ENCODE data around the gene SLC19A1. TPM values are rescaled to one million over a fixed set of nuclear protein-coding genes. Genes with fewer than 3 reads are reported as not detected.

SLC19A1 gene
- total RNA-seq, 1 donor from 2014 or later = 21.7 TPM

- no peak for DNase-seq (ENCODE audit: low read depth)
Measured at GRCh38 chr21:45525910-45526306, 16.3 kb downstream of the SLC19A1 start.

GRCh38 chr21:45525153-45525909 is 16.9 kb downstream of the SLC19A1 start:
- no peak for DNase-seq (ENCODE audit: low read depth)
- peaks cover 3% of the 10 kb centered on the region for H3K36me3 ChIP-seq (ENCODE audit: control insufficient read depth, insufficient read depth, low read length)
- no peak for TF ChIP-seq CTCF (IDR thresholded peaks at IDR 0.05; ENCODE audit: insufficient read depth, low read length, poor library complexity, severe bottlenecking)

More at GRCh38 chr21:45525910-45526306, 16.3 kb downstream of the SLC19A1 start:
- TF ChIP-seq CTCF (IDR thresholded peaks at IDR 0.05; ENCODE audit: insufficient read depth, low read length, poor library complexity, severe bottlenecking) = no peak
- Histone ChIP-seq H3K27me3 (ENCODE audit: control insufficient read depth, insufficient read depth, low read length) (no peaks in the 10 kb centered on the region), H3K4me3 (ENCODE audit: low read depth, low read length) (no peak overlapping the region), H3K36me3 (ENCODE audit: control insufficient read depth, insufficient read depth, low read length) (peaks cover 3% of the 10 kb centered on the region)

GRCh38 chr21:45524756-45525152 is 17.5 kb downstream of the SLC19A1 start:
- H3K27me3 ChIP-seq (ENCODE audit: control insufficient read depth, insufficient read depth, low read length) = no peaks in the 10 kb centered on the region
- H3K36me3 ChIP-seq (ENCODE audit: control insufficient read depth, insufficient read depth, low read length) = peaks cover 3% of the 10 kb centered on the region
- DNase-seq (ENCODE audit: low read depth) = no peak
- H3K4me3 ChIP-seq (ENCODE audit: low read depth, low read length) = no peak overlapping the region
- no peak for TF ChIP-seq CTCF (IDR thresholded peaks at IDR 0.05; ENCODE audit: insufficient read depth, low read length, poor library complexity, severe bottlenecking)

More at GRCh38 chr21:45525153-45525909, 16.9 kb downstream of the SLC19A1 start:
- H3K27me3 ChIP-seq (ENCODE audit: control insufficient read depth, insufficient read depth, low read length) = no peaks in the 10 kb centered on the region
- H3K4me3 ChIP-seq (ENCODE audit: low read depth, low read length) = no peak overlapping the region

GRCh38 chr21:45523411-45524101 is 18.7 kb downstream of the SLC19A1 start:
- TF ChIP-seq CTCF (IDR thresholded peaks at IDR 0.05; ENCODE audit: insufficient read depth, low read length, poor library complexity, severe bottlenecking) = no peak
- Histone ChIP-seq H3K27me3 (ENCODE audit: control insufficient read depth, insufficient read depth, low read length) (no peaks in the 10 kb centered on the region), H3K4me3 (ENCODE audit: low read depth, low read length) (no peak overlapping the region), H3K36me3 (ENCODE audit: control insufficient read depth, insufficient read depth, low read length) (no peaks in the 10 kb centered on the region)
- DNase-seq (ENCODE audit: low read depth) = no peak

- DNase-seq (ENCODE audit: low read depth) = no peak
- Histone ChIP-seq H3K27me3 (ENCODE audit: control insufficient read depth, insufficient read depth, low read length) (no peaks in the 10 kb centered on the region), H3K4me3 (ENCODE audit: low read depth, low read length) (no peak overlapping the region), H3K36me3 (ENCODE audit: control insufficient read depth, insufficient read depth, low read length) (no peaks in the 10 kb centered on the region)
- no peak for TF ChIP-seq CTCF (IDR thresholded peaks at IDR 0.05; ENCODE audit: insufficient read depth, low read length, poor library complexity, severe bottlenecking)
Measured at GRCh38 chr21:45522986-45523385, 19.3 kb downstream of the SLC19A1 start.

All from kidney epithelial cell (primary cell).